Measurements from ENCODE around the gene PHACTR4. TPM values are rescaled to one million over a fixed set of nuclear protein-coding genes. Genes with fewer than 3 reads are reported as not detected.
"Not testable (repeated sequence)": the region's sequence is repeated elsewhere in the genome, so short reads cannot be mapped to it uniquely, and the experiment has no call there.

Gene PHACTR4
- total and polyA plus RNA-seq, 2 donors (not counting 3 experiments of a cell fraction or from before 2014, with no cell fraction given) = 25.4 to 61.0 TPM

DNA sequence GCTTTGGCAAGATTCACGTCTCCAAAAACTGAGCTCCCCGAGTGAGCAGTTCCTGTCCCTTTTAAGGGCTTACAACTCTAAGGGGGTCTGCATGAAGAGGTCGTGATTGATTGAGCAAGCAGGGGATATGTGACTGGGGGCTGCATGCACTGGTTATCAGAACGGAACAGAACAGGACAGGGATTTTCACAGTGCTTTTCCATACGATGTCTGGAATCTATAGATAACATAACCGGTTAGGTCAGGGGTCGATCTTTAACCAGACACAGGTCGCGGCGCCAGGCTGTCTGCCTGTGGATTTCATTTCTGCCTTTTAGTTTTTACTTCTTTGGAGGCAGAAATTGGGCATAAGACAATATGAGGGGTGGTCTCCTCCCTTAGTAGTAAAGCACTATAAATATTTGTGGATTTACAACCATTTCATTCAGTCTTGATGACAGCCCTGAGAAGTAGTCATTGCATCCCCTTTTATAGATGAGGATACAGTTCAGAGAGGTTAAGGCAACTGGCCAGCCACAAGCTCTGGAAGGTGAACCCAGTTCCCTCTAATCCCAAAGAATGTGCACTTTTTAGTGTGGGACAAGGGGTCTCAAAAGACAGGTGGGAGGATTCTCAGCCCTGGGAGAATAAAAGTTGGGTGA lies 155.6 kb downstream of the PHACTR4 start:
- H4K20me1 ChIP-seq (replicated peaks; ENCODE audit: control insufficient read depth, extremely low read depth, insufficient read depth, low read length); DNase-seq (ENCODE audit: low read depth, low spot score); BruUV-seq (replicated peaks); H3K9me1 ChIP-seq (replicated peaks; ENCODE audit: control insufficient read depth, extremely low read depth, insufficient read depth, low read length); H3K36me3 ChIP-seq (ENCODE audit: control insufficient read depth in 2 of 2, extremely low read depth in 1 of 2, insufficient read depth in 2 of 2, low read length in 2 of 2); H3K9me3 ChIP-seq (replicated peaks; ENCODE audit: control insufficient read depth, insufficient read depth, low read length); H3K27me3 ChIP-seq (ENCODE audit: control insufficient read depth in 2 of 2, insufficient read depth in 2 of 2, low read length in 2 of 2); H3K27ac ChIP-seq (ENCODE audit: insufficient read depth, low read depth, low read length); H2AFZ ChIP-seq (ENCODE audit: low read depth, low read length); FAIRE-seq; H3K4me1 ChIP-seq (ENCODE audit: control insufficient read depth, extremely low read depth, insufficient read depth, low read length); intact Hi-C loops (cut with micrococcal nuclease); H3K4me2 ChIP-seq (ENCODE audit: insufficient read depth, low read length); dilution Hi-C loops (cut with MboI; ENCODE audit: extremely low pct_ligation_motif_present, low sequenced_read_pairs); H3K4me3 ChIP-seq (replicated peaks in 1 of 3; ENCODE audit: insufficient read depth in 1 of 3, low read depth in 1 of 3, low read length in 3 of 3); H3K9ac ChIP-seq (replicated peaks; ENCODE audit: extremely low read depth, insufficient read depth, low read length): not testable (repeated sequence)
- ChIA-PET POLR2A (interaction anchor here (0.6 kb wide), 1 partner anchor 19 kb away, joined by 3 read pairs; the partner anchor contains the start of gene RCC1), CTCF (interaction anchor here (0.8 kb wide), 1 partner anchor 21 kb away, joined by 3 read pairs; no protein-coding TSS in a partner anchor)
- peaks cover 71% of the 10 kb centered on the region for H3K79me2 ChIP-seq (ENCODE audit: control insufficient read depth, insufficient read depth, low read length)

DNA sequence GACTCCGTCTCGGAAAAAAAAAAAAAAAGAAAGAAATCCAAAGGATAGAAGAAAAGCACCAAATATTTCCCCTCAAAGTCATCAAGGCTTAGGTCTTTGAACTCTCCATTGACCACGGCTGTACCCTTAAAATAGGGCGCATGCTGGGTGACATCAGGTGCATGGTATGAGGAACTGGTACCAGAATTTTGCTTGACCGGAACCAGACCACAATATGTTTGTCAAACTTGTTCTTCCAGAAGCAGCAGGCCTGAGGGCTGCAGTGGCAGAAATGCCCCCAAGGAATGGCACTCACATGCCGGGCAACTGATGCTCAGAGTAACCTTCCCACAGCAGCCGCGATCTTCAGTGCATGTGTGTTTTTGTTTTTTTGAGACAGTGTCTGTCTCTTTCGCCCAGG lies 157.3 kb downstream of the PHACTR4 start:
- Histone ChIP-seq H3K4me3 (replicated peaks in 1 of 3; ENCODE audit: insufficient read depth in 1 of 3, low read depth in 1 of 3, low read length in 3 of 3) (no peak overlapping the region), H3K27ac (ENCODE audit: insufficient read depth, low read depth, low read length) (no peak overlapping the region), H3K9me3 (replicated peaks; ENCODE audit: control insufficient read depth, insufficient read depth, low read length) (no peaks in the 10 kb centered on the region), H2AFZ (ENCODE audit: low read depth, low read length) (no peak overlapping the region), H3K9me1 (replicated peaks; ENCODE audit: control insufficient read depth, extremely low read depth, insufficient read depth, low read length) (no peaks in the 10 kb centered on the region), H3K4me1 (ENCODE audit: control insufficient read depth, extremely low read depth, insufficient read depth, low read length) (no peaks in the 10 kb centered on the region), H3K36me3 (ENCODE audit: control insufficient read depth in 2 of 2, extremely low read depth in 1 of 2, insufficient read depth in 2 of 2, low read length in 2 of 2) (peaks cover 3 to 9% of the 10 kb centered on the region in 2 experiments), H3K27me3 (ENCODE audit: control insufficient read depth in 2 of 2, insufficient read depth in 2 of 2, low read length in 2 of 2) (no peaks in the 10 kb centered on the region), H3K4me2 (ENCODE audit: insufficient read depth, low read length) (no peak overlapping the region), H3K79me2 (ENCODE audit: control insufficient read depth, insufficient read depth, low read length) (peaks cover 56% of the 10 kb centered on the region), H3K9ac (replicated peaks; ENCODE audit: extremely low read depth, insufficient read depth, low read length) (no peak overlapping the region), H4K20me1 (replicated peaks; ENCODE audit: control insufficient read depth, extremely low read depth, insufficient read depth, low read length) (no peaks in the 10 kb centered on the region)
- POLR2A ChIA-PET = no interaction called here
- DNase-seq (ENCODE audit: low read depth, low spot score) (no peak), FAIRE-seq (no peak)
- no TSS peak for BruUV-seq (replicated peaks)
- no peak for TF ChIP-seq FOS (IDR thresholded peaks at IDR 0.05; ENCODE audit: borderline replicate concordance, insufficient read depth, low read length)
- TF ChIP-seq GATA2 (IDR thresholded peaks at IDR 0.05; ENCODE audit: insufficient read depth, insufficient read length, low read depth, low read length) = no peak
- no peak for TF ChIP-seq MYC (IDR thresholded peaks at IDR 0.05; ENCODE audit: low read depth, low read length)
- no peak for TF ChIP-seq POLR2AphosphoS5 (IDR thresholded peaks at IDR 0.05; ENCODE audit: insufficient read depth, low read depth, low read length)
- TF ChIP-seq POLR2A (IDR thresholded peaks at IDR 0.05; ENCODE audit: low read depth, low read length) = no peak
- TF ChIP-seq EZH2 (IDR thresholded peaks at IDR 0.05; ENCODE audit: borderline replicate concordance, low read depth, low read length, severe bottlenecking) = no peak
- TF ChIP-seq JUN (IDR thresholded peaks at IDR 0.05; ENCODE audit: borderline replicate concordance, insufficient read depth, insufficient read length, low read depth) = no peak
- TF ChIP-seq, protein P1, sequence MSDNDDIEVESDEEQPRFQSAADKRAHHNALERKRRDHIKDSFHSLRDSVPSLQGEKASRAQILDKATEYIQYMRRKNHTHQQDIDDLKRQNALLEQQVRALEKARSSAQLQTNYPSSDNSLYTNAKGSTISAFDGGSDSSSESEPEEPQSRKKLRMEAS (IDR thresholded peaks at IDR 0.05; ENCODE audit: insufficient read depth, insufficient read length) = no peak
- TF ChIP-seq, protein P2, sequence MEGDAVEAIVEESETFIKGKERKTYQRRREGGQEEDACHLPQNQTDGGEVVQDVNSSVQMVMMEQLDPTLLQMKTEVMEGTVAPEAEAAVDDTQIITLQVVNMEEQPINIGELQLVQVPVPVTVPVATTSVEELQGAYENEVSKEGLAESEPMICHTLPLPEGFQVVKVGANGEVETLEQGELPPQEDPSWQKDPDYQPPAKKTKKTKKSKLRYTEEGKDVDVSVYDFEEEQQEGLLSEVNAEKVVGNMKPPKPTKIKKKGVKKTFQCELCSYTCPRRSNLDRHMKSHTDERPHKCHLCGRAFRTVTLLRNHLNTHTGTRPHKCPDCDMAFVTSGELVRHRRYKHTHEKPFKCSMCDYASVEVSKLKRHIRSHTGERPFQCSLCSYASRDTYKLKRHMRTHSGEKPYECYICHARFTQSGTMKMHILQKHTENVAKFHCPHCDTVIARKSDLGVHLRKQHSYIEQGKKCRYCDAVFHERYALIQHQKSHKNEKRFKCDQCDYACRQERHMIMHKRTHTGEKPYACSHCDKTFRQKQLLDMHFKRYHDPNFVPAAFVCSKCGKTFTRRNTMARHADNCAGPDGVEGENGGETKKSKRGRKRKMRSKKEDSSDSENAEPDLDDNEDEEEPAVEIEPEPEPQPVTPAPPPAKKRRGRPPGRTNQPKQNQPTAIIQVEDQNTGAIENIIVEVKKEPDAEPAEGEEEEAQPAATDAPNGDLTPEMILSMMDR (IDR thresholded peaks at IDR 0.05; ENCODE audit: extremely low read depth in 1 of 2, insufficient read depth in 1 of 2, low read depth in 1 of 2, low read length in 2 of 2) = no peak
- dilution Hi-C loops (cut with MboI; ENCODE audit: extremely low pct_ligation_motif_present, low sequenced_read_pairs) = no loop called here
- intact Hi-C loops (cut with micrococcal nuclease) = no loop called here
- CTCF ChIA-PET = interaction anchor here (0.9 kb wide), 1 partner anchor 114 kb away, joined by 3 read pairs; no protein-coding TSS in a partner anchor

Measured in endothelial cell of umbilical vein (primary cell).